NCI-H748 (cell line): ENCODE data around the gene PGS1.

Experiments
- DNase-seq: peaks from one replicate; lab custom pipeline; 2025; ENCODE audit not compliant: unreplicated experiment; lab: John Stamatoyannopoulos, UW

Gene PGS1

DNA sequence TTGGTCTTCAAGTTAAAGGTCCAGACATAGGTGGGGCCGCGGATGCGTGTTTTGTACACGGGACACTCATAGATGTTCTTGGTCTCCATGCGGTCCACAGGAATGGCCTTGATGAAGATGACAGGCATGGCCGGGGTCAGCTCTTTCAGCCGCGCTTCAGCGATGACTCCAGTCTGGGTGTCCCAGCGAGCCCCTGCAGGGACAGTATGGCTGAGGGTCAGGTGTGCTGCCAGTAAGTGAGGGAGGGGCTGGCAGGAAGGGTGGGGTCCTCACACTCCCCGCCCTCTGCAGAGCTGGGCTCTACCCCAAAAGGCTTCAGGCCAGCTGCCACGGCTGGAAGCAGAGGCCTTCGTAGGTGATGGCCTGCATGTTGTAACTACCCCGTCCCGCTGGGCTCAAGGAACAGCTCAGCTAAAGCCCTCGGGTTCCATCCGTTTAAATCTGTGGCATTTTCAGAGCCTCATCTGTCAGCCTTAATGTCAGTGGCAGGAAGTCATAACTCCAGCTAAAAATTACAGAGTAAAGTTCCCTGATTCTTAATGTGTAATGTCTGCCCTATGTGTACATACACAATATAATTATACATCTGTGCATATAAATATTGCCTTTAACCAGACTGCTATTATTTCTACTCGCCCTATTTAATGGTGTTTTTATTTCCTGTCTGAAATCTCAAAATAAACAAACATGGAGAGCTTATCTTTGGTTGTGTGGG, 45.7 kb downstream of the PGS1 start:
- DNase-seq = no peak

DNA sequence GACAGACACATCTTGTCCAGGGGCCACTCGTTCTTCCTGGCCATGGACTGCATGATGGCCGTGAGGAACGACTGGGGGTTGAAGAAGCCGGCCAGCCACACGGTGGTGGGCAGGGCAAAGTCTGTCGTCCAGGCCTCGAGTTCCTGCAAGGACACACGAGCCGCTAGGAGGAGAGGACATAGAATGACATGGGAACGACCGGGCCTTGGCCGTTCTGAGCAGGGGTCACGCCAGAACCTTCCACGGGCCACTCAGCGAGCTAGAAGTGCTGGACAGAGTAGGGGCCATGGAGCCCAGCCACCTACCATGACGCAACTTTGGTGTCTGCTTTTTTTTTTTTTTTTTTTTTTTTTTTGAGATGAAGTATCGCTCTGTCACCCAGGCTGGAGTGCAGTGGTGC, 47.0 kb downstream of the PGS1 start:
- no peak for DNase-seq

DNA sequence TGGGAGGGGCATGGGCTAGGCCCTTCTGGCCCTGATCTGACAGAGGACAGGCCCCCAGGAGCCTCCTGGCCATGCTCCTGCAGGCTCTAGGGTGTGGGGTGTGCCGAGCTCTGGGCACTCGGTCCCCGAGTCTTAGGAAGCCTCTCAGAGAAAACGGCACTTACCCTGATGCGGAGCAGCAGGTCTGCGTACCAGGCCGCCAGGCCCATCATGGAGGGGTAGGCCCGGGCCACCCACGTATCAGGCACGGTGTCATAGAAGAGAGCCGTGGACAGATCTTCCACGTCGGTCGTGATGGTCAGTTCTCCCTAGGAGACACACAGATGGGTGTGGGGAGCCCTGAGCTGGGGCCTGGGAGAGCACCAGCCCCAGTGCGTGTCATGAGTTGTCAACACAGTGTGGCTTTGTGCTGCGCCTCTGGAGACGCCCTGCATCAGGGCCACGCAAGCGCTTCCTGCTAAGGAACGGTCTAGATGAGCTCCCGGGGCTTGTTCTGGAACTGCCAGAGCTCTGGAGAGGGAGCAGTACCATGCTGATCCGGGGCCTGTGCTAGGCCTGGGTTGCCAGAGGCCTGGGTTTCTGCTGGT, 47.9 kb downstream of the PGS1 start:
- no peak for DNase-seq

DNA sequence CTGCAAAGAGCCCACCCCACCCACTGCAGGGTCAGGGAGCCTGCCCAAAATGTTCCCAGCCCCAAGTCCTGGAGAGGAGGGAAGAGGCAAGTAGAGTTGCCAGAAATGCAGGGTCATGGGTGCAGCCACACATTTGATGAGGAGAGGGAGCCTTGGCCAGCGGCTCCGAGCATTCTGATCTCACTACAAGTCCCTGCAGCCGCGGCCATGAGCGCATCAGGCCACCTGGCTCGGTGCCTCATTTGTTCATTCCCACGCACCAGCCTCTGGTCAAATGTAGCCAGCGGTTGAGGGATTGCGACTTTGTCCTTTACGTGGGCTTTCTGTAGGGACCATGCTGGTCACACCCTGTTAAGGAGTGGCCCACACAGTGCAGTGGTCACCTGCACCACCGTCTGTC, 48.7 kb downstream of the PGS1 start:
- no peak for DNase-seq

DNA sequence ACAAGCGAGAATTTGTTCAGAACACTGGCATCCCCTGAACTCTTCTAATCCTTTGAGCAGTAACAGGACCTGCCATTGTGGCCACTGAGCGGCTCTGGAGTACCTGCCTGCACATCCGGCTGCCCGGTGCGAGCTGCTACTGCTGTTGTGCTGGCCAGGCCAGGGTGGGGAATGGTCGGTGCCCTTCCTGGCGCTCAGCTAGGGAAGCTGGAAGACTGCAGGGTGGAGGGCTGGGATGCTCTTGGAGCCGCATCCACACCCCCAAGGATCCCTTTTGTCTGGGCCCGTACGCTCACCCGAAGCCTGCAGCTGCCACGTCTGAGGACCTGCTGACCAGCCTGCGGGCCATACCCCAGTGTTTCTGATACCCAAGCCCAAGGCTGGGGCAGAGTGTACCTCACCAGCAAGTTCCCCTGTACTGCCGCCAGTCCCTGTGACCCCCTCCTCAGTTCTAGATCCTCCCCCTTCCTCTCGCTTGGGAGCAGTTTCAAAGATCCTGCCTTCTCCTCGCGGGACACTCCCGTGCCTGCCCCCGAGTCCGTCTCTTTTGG, 49.7 kb downstream of the PGS1 start:
- no peak for DNase-seq

DNA sequence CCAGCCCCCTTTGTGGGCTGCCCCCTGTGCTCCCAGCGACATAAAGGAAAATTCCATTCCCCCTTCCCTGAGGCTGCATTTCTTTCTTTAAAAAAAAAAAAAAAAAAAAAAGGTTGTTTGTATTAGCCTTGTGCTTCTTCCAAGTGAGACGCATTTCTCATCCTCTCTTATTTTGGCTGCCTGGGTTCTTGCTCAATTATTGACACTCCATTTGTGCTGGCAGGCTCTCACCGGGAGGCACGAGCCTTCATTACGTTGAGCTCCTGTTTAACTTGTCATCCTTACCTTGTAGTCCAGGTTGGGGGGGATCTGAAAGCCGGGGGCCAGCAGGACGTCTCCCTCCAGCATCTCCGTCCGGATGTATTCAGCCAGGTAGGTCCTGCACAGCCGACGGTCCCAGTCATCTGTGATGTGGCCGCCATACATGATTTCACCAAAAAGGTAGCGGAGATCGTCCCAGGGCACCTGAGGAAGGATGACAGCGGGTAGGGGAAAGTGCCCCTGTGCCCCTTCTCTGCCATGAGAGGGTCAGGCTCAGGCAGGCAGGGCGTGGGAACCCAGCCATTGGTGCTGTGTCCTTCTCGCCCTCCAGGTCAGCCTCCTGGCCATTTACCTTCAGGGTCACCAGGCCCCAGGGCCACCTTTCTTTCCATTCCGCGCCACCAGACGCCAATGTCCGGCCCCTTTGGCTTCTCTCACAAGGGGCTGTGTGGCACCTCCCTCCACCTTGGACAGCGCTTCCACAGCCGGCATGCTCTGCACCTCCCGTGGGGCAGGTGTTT, 50.6 kb downstream of the PGS1 start:
- DNase-seq = no peak

DNA sequence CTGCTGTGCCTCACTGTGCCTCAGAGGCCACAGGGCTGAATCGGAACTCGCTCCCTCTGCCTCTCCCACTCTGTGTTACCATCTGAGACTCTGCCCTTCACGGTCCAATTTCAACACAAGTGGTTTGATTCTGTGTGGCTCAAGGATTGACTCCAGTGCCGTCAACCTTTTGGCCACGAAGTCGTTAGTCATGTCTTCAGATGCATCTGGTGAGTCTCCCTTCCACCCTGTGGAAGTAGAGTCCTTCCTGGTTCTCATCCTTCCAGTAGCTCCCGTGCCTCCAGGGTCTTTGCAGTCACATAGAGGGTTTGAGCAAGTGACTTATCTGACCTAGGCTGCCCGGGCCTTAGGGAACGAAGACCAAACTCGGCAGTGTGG, 51.2 kb downstream of the PGS1 start:
- no peak for DNase-seq

DNA sequence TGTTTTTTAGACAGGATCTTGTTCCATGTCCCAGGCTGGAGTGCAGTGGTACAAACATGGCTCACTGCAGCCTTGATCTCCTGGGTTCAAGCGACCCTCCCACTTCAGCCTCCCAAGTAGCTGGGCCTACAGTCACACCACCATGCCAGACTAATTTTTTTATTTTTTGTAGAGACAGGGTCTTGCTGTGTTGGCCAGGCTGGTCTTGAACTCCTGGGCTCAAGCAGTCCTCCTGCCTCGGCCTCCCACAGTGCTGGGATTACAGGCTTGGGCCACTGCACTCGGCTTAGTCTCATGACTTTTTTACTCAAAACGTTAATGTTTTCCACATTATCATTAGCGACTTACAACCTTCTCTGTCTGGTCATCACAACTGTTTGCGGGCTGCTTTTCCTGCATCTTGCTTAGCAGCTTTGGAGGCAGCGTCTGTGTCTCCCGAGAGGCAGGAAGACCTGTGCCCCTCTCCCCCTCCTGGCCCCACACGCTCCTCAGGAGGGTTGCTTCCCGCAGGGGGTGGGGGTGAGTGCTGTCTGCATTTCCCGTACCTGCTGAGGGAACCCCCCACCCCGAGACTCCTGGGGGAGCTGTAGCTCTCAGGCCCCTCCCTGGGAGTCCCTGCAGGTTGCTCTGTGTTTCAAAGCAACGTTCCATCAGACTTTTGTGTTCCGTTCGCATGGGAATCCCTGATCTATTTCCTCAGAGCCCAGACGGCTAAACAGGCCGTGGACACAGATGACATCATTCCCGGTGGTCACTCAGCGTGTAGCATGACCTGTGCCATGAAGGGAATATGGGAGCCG, 52.6 kb downstream of the PGS1 start:
- DNase-seq = no peak

DNA sequence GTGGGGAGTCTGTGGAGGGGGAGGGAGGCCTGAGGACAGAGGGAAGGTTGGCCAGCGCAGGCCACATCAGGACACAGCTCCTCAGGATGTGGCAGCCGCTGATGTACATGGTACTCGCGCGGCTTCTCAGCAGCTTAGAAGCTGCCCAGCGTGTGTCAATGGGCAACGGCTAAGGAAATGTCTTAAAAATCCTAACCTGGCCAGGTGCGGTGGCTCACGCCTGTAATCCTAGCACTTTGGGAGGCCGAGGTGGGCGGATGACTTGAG, 53.2 kb downstream of the PGS1 start:
- no peak for DNase-seq

DNA sequence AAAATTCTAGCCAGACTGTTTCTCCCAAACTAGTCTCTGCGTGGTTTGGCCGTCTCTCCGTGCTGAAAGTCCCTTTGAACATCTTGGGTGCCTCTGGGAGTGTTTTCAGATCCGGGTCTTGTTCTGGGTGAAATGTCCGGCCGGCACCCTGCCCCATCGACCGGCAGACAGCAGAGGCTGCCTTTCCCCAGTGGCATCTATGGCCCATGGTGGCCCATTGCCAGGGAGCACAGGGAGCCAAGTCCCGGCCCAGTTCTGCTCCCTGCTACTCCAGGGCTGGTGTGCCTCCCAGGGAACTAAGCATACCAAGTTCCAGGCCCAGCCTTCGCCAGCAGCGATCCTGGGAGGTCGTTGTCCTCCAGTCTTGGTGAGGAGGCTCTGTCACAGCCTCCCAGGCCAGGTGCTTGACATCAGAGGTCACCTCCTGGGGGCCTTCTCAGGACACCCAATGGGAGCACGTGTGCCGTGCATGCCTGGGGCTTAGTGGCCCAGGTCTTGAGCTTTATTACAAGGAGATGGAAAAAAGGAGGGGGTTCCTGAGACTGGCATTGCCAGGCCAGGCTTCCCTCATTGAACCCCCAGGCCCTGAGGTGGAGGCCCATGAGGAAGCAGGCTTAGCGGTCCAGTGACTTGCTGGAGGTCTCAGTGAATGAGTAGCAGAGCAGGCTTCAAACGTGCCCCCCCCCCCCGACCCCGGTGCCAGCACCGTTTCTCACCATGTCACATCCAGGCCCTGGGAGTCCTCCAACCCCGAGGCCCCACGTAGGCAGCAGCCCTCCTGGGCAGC, 54.0 kb downstream of the PGS1 start:
- DNase-seq = no peak

DNA sequence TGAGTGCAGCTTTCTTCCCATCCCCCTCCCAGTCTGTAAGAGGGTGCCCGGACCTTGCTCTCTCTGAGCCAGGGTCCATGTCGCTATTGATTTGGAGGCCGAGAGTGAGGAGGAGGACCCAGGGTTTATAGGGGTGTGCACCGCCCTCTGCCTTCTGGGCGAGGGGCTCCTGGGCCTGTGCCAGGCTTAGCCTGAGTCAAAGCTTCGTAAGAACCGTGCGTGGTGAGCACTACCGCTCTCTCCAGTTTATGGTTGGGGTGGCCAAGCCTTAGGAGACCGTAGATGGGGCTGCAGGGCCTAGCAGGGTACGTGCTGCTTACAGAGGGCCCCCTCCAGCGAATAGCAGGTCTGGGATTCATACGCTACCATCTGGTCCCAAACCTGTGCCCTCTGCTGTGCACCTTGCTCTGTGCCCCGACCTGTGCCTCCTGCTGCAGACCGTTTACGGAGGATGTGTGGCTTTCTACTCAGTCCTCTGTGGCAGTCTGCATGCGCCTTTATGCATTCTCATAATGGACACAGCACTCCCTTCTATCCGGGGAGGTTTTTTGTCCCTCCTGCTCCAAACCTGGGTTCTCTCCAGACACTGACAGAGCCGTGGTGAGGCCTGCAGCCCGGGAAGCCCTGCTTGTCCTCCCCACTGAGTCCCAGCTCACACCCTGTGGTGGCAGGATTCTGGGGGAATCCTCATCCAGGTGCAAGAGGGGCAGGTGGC, 54.7 kb downstream of the PGS1 start:
- no peak for DNase-seq

DNA sequence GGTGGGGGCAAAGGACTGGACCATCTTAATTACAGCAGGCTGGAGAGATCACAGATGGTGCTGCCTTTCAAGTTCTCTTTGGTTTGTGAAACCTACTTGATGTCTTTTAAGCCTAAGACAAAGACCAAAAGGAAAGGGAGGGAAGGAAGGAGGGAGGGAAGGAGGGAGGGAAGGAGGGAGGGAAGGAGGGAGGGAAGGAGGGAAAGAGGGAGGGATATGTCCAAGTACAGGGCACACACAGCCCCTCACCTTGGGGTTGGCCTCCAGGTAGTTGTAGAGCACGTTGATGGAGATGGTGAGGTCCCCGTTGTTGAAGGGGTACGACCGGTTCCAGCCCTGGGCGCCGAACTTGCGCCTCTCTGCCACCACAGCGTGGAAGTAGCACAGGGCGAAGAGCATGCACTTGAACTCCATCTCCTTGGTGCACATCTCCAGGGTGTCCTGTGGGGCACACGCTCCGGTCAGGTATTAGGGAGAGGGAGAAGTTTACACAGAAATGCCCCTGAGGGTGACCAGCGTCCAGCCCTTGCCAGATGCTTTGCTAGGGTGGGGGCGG, 55.4 kb downstream of the PGS1 start:
- DNase-seq = no peak

DNA sequence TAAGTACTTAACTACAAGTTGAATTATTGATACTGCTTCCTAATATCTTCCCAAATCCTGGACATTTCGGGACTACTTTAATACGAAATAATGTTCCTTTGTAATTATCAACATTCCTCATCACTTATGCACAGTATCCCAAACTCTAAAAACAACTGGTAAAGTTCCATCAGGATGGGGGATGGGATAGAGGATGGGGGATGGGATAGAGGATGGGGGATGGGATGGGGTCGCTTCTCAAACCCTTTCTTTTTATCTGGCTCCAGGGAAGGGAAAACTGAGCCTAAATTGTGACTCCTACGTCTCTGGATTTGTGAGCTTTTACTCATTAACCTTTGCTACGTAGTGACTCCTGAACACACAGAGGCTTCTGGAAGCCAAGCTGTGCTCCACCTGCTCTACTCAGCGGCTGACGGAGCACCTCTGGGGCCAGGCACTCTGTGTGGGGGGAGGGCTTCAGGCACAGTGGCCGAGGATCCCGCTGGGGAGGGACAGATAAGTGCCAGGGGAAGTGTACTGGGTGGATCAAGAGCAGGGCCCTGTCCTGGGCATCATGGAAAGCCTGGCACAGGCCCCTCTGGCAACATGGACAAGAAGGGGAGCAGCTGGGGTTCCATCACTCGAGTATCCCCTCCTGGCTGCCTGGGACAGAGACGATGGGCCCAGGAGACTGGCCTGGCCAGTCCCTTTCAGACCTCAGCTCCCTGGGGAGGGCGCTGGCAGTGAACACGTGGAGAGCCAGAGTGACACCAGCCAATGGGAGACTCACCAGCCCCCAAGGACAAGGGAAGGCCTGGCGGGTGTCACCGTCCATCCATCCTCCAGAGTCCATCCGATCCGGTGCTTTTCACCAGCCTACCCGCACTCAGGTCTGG, 56.2 kb downstream of the PGS1 start:
- DNase-seq = no peak

DNA sequence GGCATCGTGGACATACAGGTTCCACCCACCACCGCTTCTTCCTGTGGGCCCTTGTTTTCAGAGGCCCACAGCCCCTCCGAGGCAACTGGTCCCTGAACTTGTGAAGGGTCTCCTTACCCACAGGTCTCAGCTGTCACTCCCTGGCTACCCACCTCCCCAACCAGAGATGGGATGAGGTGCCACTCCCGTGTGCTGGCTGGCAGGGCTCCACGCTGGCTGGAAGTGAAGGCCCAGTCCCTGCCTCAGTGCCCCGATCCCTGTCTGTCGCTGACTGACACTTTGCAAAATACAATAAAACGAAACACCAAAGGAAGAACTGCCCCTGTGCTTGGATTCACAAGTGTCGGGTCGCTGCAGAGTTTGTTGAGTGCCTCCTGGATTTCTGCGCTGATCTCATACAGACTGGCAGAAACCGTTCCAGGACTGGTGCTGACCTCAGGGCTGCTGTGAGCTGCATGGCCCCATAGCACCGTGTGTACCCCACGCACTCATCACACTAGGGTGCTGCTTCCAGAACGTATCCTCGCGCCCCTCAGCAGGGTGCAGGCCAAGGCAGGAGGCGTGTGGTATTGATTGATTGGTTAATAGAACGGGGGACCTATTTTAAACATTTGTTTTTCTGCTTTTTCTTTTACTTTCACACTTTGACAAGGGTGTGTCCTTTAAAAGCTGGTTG, 57.0 kb downstream of the PGS1 start:
- DNase-seq = no peak

DNA sequence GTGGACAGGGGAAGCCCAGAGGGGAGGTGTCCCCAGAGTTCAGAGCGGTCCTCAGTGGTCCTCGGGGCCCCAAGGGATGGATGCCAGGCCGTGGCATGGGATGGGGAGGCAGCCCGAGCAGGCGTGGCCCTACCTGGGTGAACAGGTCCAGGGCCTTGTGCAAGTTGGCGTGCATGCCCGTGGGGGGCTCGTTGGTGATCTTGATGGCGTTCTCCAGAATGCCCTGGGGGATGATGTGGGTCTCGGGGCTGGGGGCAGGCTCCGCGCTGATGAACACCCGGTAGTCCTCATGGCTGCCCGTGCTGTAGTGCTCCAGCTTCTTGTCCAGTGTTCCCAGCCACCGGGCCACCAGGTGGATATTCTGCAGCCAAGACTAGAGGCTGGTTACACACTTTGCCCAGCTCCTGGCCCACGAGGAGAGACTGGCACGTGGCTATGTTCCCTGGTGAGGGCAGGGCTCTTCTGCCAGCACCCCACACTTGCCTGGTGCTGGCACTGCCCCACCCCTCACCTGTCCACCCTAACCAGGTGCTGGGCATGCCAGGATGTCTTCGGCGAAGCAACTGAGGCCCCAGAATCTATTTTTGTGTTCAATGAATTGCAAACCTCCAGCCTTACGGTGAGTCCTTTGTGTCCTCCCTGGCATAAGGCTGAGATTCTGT, 59.2 kb downstream of the PGS1 start:
- DNase-seq = no peak

DNA sequence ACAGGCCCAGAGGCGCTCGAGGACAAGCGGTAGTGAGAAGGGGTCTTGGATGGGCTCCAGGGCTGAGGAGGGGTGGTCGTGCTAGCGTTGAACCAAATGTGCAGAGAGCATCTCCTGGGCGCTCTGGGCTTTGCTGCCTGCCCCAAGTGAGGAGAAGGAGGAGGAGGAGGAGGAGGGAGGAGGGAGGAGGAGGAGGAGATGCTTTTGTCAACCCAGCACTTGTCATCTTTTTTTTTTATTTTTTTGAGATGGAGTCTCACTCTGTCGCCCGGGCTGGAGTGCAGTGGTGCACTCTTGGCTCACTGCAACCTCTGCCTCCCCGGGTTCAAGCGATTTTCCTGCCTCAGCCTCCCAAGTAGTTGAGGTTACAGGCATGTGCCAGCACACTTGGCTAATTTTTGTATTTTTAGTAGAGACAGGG, 59.8 kb downstream of the PGS1 start:
- DNase-seq = no peak

DNA sequence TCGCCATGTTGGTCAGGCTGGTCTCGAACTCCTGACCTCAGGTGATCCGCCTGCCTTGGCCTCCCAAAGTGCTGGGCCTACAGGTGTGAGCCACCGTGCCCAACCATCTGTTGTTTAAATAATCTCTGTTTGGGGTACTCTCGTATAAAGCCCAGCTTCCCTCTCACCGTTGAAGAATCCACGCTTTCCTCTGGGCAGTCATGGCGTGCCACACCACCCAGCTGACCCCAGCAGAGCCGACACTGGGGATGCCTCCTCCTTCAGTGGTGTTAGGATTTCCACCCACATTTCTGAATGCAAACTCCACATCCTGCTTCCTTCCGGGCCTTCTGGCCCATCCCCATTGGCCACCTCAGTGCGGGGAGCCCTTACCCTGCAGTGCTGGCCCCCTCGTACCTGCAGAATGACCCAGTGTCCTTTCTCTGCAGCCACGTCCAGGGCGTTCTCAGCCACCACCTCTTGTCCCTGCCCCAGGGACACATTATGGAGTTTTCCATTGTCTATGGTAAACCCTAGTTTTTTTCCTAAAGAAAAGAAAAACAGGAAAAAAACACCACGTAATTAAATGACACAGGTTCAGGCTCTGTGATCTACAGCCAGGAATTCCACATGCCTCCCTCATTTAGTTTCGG, 60.4 kb downstream of the PGS1 start:
- DNase-seq = no peak
